ENCODE measurements around the gene PRSS38.

The PRSS38 gene

GRCh38 chr1:227785094-227785804, 30.2 kb upstream of the PRSS38 start:
- no peak overlapping the region for H3K4me3 ChIP-seq (ENCODE audit: low read length)
- no peak for DNase-seq (ENCODE audit: low read depth)
- no peak for TF ChIP-seq CTCF (conservative IDR thresholded peaks at IDR 0.05; ENCODE audit: low read depth, low read length)

GRCh38 chr1:227785805-227786671, 29.4 kb upstream of the PRSS38 start:
- DNase-seq (ENCODE audit: low read depth): no peak
- H3K4me3 ChIP-seq (ENCODE audit: low read length): no peak overlapping the region
- no peak for TF ChIP-seq CTCF (conservative IDR thresholded peaks at IDR 0.05; ENCODE audit: low read depth, low read length)

GRCh38 chr1:227786673-227787512, 28.6 kb upstream of the PRSS38 start:
- no peak for TF ChIP-seq CTCF (conservative IDR thresholded peaks at IDR 0.05; ENCODE audit: low read depth, low read length)
- DNase-seq (ENCODE audit: low read depth): no peak
- peak overlapping the region; percentile 65 for H3K4me3 ChIP-seq (ENCODE audit: low read length)

GRCh38 chr1:227787513-227788270, 27.8 kb upstream of the PRSS38 start:
- no peak for TF ChIP-seq CTCF (conservative IDR thresholded peaks at IDR 0.05; ENCODE audit: low read depth, low read length)
- peak overlapping the region; percentile 65 for H3K4me3 ChIP-seq (ENCODE audit: low read length)
- peak; percentile 78 for DNase-seq (ENCODE audit: low read depth)

GRCh38 chr1:227788271-227789083, 27.0 kb upstream of the PRSS38 start:
- no peak for DNase-seq (ENCODE audit: low read depth)
- no peak for TF ChIP-seq CTCF (conservative IDR thresholded peaks at IDR 0.05; ENCODE audit: low read depth, low read length)
- H3K4me3 ChIP-seq (ENCODE audit: low read length): peak overlapping the region; percentile 65
